ENCODE measurements around the gene TTC6. TPM values are rescaled to one million over a fixed set of nuclear protein-coding genes. Genes with fewer than 3 reads are reported as not detected.

TTC6 gene
- total RNA-seq, 1 experiment from 2014 or later = not detected

- DNase-seq (ENCODE audit: low read depth) = no peak
These were observed 2.7 kb downstream of the TTC6 start for GRCh38 chr14:37597914-37598746.

GRCh38 chr14:37598747-37599506 lies 3.5 kb downstream of the TTC6 start:
- no peak for DNase-seq (ENCODE audit: low read depth)

GRCh38 chr14:37599507-37600368 lies 4.3 kb downstream of the TTC6 start:
- no peak for DNase-seq (ENCODE audit: low read depth)

- DNase-seq (ENCODE audit: low read depth) = no peak
These were observed 5.7 kb downstream of the TTC6 start for GRCh38 chr14:37600880-37601741.

GRCh38 chr14:37601865-37602264 lies 6.4 kb downstream of the TTC6 start:
- DNase-seq (ENCODE audit: low read depth) = no peak

GRCh38 chr14:37602605-37603453 lies 7.4 kb downstream of the TTC6 start:
- no peak for DNase-seq (ENCODE audit: low read depth)

- no peak for DNase-seq (ENCODE audit: low read depth)
These were observed 8.3 kb downstream of the TTC6 start for GRCh38 chr14:37603688-37604251.

- DNase-seq (ENCODE audit: low read depth) = no peak
These were observed 11.2 kb downstream of the TTC6 start for GRCh38 chr14:37606678-37607077.

- DNase-seq (ENCODE audit: low read depth) = no peak
These were observed 13.2 kb downstream of the TTC6 start for GRCh38 chr14:37608649-37609048.

GRCh38 chr14:37610945-37611523 lies 15.6 kb downstream of the TTC6 start:
- no peak for DNase-seq (ENCODE audit: low read depth)

GRCh38 chr14:37615582-37616289 lies 20.3 kb downstream of the TTC6 start:
- DNase-seq (ENCODE audit: low read depth) = no peak

- no peak for DNase-seq (ENCODE audit: low read depth)
These were observed 21.4 kb downstream of the TTC6 start for GRCh38 chr14:37616853-37617252.

GRCh38 chr14:37617864-37618365 lies 22.5 kb downstream of the TTC6 start:
- no peak for DNase-seq (ENCODE audit: low read depth)

- no peak for DNase-seq (ENCODE audit: low read depth)
These were observed 23.1 kb downstream of the TTC6 start for GRCh38 chr14:37618498-37619028.

- no peak for DNase-seq (ENCODE audit: low read depth)
These were observed 25.4 kb downstream of the TTC6 start for GRCh38 chr14:37620856-37621255.

GRCh38 chr14:37622231-37622923 lies 26.9 kb downstream of the TTC6 start:
- DNase-seq (ENCODE audit: low read depth) = no peak

- peak; percentile 88 for DNase-seq (ENCODE audit: low read depth)
These were observed 28.1 kb downstream of the TTC6 start for GRCh38 chr14:37623426-37623951.
